OCI-LY3 (cell line): ENCODE data around the gene TNP2.

Experiments
- H2AFZ ChIP-seq: fragments of 200-600, 300-600 bp; shearing (Covaris generic); 2 replicates; pipeline ENCODE4 v1.6.0; 2014; ENCODE audit warnings: antibody characterized with exemption, low read depth, low read length
- H3K27ac ChIP-seq: fragments of 200-600, 300-600 bp; sonication (generic); 2 replicates; pipeline ENCODE4 v1.5.1; 2014; ENCODE audit warnings: mild to moderate bottlenecking, low read length, moderate library complexity, mixed read lengths
- H3K27me3 ChIP-seq: fragments of 200-600, 300-600 bp; sonication (generic); 2 replicates; pipeline ENCODE4 v1.6.1; 2014; ENCODE audit warnings: low read depth, low read length, mixed read lengths
- H3K36me3 ChIP-seq: fragments of 200-600, 300-600 bp; sonication (generic); replicated peaks from 2 replicates; pipeline ENCODE3; 2014; ENCODE audit warnings: low read depth, low read length, mixed read lengths
- H3K4me1 ChIP-seq: fragments of 300-600, 200-600 bp; sonication (generic); 2 replicates; pipeline ENCODE4 v1.6.1; 2014; ENCODE audit warnings: low read length, mixed read lengths
- H3K4me2 ChIP-seq: fragments of 200-600, 300-600 bp; sonication (generic); 2 replicates; pipeline ENCODE4 v1.6.1; 2014; ENCODE audit warnings: low read length, mixed read lengths
- H3K4me3 ChIP-seq: fragments of 300-600, 200-600 bp; sonication (generic); 2 replicates; pipeline ENCODE4 v1.5.1; 2014; ENCODE audit warnings: antibody characterized with exemption, mild to moderate bottlenecking, low read length, moderate library complexity
- H3K79me2 ChIP-seq: fragments of 300-600, 200-600 bp; shearing (Covaris generic); 2 replicates; pipeline ENCODE4 v1.6.1; 2014; ENCODE audit warnings: mild to moderate bottlenecking, low read length, mixed read lengths
- H3K9ac ChIP-seq: fragments of 300-600, 200-600 bp; shearing (Covaris generic); 2 replicates; pipeline ENCODE4 v1.6.0; 2014; ENCODE audit warnings: mild to moderate bottlenecking, low read length, moderate library complexity
- H3K9me3 ChIP-seq: fragments of 200-600, 300-600 bp; shearing (Covaris generic); 2 replicates; pipeline ENCODE4 v1.6.1; 2014; ENCODE audit warnings: low read length, mixed read lengths; ENCODE audit not compliant: insufficient read depth
- H4K20me1 ChIP-seq: fragments of 200-600, 300-600 bp; sonication (generic); 2 replicates; pipeline ENCODE4 v1.6.1; 2016; ENCODE audit warnings: low read length, mixed read lengths; ENCODE audit not compliant: insufficient read depth
- CTCF ChIP-seq: fragments of 200-600, 300-600 bp; sonication (generic); IDR thresholded peaks from 2 replicates; pipeline ENCODE4 v1.5.1; 2014; ENCODE audit warnings: antibody characterized with exemption, low read length, low read depth
- EZH2phosphoT487 ChIP-seq: fragments of 200-600 bp; shearing (Covaris generic); IDR thresholded peaks from 2 replicates; pipeline ENCODE4 v1.6.1; 2018; ENCODE audit warnings: antibody characterized with exemption, mixed run types, low read depth

Gene TNP2

DNA sequence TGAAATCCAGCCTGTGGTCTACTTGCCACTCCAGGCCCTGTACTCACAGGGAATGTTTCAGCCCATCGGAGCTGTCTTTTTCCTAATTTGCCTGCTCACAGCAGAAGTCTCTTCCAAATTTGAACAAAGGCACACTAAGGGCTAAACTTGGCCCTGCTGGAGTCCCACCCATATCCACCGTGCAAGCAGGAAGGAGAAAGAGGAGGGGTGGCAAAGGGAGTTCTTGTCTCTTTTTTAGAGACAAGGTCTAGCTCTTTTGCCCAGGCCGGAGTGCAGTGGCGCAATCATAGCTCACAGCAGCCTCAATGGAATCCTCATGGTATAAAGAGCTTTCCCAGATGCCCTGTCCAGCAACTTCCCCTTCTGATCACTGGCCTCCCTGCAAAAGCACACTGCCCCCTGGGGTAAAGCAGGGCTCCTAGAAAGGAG is 14.7 kb upstream of the TNP2 start:
- peaks cover 38% of the 10 kb centered on the region for H3K4me1 ChIP-seq
- H3K4me3 ChIP-seq: no peak overlapping the region
- no peak overlapping the region for H2AFZ ChIP-seq
- TF ChIP-seq CTCF: no peak
- no peak for TF ChIP-seq EZH2phosphoT487
- no peak overlapping the region for H3K4me2 ChIP-seq
- H3K79me2 ChIP-seq: no peaks in the 10 kb centered on the region
- H3K27me3 ChIP-seq: no peaks in the 10 kb centered on the region
- H3K9ac ChIP-seq: no peak overlapping the region
- H3K36me3 ChIP-seq: peaks cover 6% of the 10 kb centered on the region
- no peaks in the 10 kb centered on the region for H3K9me3 ChIP-seq
- no peaks in the 10 kb centered on the region for H4K20me1 ChIP-seq
- H3K27ac ChIP-seq: no peak overlapping the region

- no peaks in the 10 kb centered on the region for H3K79me2 ChIP-seq
- no peak within 1 kb of the TSS for H3K4me2 ChIP-seq
- H2AFZ ChIP-seq: no peak within 1 kb of the TSS
- H3K9me3 ChIP-seq: no peaks in the 10 kb centered on the region
- no peak within 1 kb of the TSS for H3K9ac ChIP-seq
- H3K36me3 ChIP-seq: peaks cover 3% of the 10 kb centered on the region
- peaks cover 25% of the 10 kb centered on the region for H3K4me1 ChIP-seq
- H4K20me1 ChIP-seq: no peaks in the 10 kb centered on the region
- TF ChIP-seq EZH2phosphoT487 (no peak), CTCF (no peak)
- H3K4me3 ChIP-seq: no peak within 1 kb of the TSS
- 0 out of 2 replicates have a peak, but pooled peaks cover 6% of the 10 kb centered on the region for H3K27me3 ChIP-seq
- no peak within 1 kb of the TSS for H3K27ac ChIP-seq
Measured at GRCh38 chr16:11280616-11281522, 11.7 kb upstream of the TNP2 start, which contains the start of gene PRM1. PRM1 (minus strand) TSS chr16:11281330; CDS start chr16:11281238, 92 bp downstream.

- H3K27me3 ChIP-seq: peaks cover 9% of the 10 kb centered on the region; the same call in 1 of the 2 replicates
- no peaks in the 10 kb centered on the region for H4K20me1 ChIP-seq
- H3K9me3 ChIP-seq: no peaks in the 10 kb centered on the region
- no peaks in the 10 kb centered on the region for H3K36me3 ChIP-seq
- H2AFZ ChIP-seq: peak overlapping the region; percentile 48
- no peak overlapping the region for H3K4me3 ChIP-seq
- H3K79me2 ChIP-seq: no peaks in the 10 kb centered on the region
- TF ChIP-seq EZH2phosphoT487 (no peak), CTCF (no peak)
- peaks cover 14% of the 10 kb centered on the region for H3K4me1 ChIP-seq
- no peak overlapping the region for H3K27ac ChIP-seq
- H3K9ac ChIP-seq: no peak overlapping the region
- peak overlapping the region; percentile 41 for H3K4me2 ChIP-seq
Measured at GRCh38 chr16:11278681-11279628, 9.8 kb upstream of the TNP2 start.
